Liver (tissue), 9 donors: Measurements from ENCODE around the gene GRIK2. TPM values are rescaled to one million over a fixed set of nuclear protein-coding genes. Genes with fewer than 3 reads are reported as not detected.

ENCODE experiments used
- DNase-seq: peaks from one replicate; pipeline ENCODE4 v3.0.0-alpha.2; 2017; ENCODE audit warnings: low spot score
- H3K27ac ChIP-seq, 2 donors: one replicate each; pipeline ENCODE4 v1.7.0; 2013; ENCODE audit warnings: inconsistent platforms in 2 of 2, low read length in 2 of 2, control low read depth in 1 of 2, low read depth in 1 of 2, mild to moderate bottlenecking in 1 of 2
- H3K27me3 ChIP-seq, 4 donors: one replicate each; pipeline versions ENCODE4 v1.6.1 to v1.7.0; 2013; ENCODE audit warnings: low read length in 3 of 4, inconsistent platforms in 1 of 4, mild to moderate bottlenecking in 1 of 4, moderate library complexity in 1 of 4; ENCODE audit not compliant: control insufficient read depth in 4 of 4, insufficient read depth in 4 of 4
- H3K36me3 ChIP-seq, 4 donors: one replicate each; pipeline versions ENCODE4 v1.6.1 to v1.7.0; 2013; ENCODE audit warnings: low read length in 3 of 4, mild to moderate bottlenecking in 3 of 4, low read depth in 1 of 4, moderate library complexity in 1 of 4; ENCODE audit not compliant: control insufficient read depth in 4 of 4, insufficient read depth in 3 of 4
- H3K4me1 ChIP-seq, 4 donors: one replicate each; pipeline versions ENCODE4 v1.6.1 to v1.7.0; 2013; ENCODE audit warnings: low read length in 3 of 4, mild to moderate bottlenecking in 3 of 4, moderate library complexity in 1 of 4; ENCODE audit not compliant: control insufficient read depth in 4 of 4, insufficient read depth in 4 of 4
- H3K4me3 ChIP-seq, 3 donors: one replicate each; pipeline versions ENCODE4 v1.6.1 to v1.7.0; 2013; ENCODE audit warnings: low read length in 3 of 3, control low read depth in 1 of 3, low read depth in 1 of 3, mild to moderate bottlenecking in 1 of 3
- H3K9ac ChIP-seq, 2 donors: one replicate each; pipeline ENCODE4 v1.7.0; 2013; ENCODE audit warnings: low read length in 2 of 2, mild to moderate bottlenecking in 2 of 2, moderate library complexity in 2 of 2, control low read depth in 1 of 2, low read depth in 1 of 2
- H3K9me3 ChIP-seq, 4 donors: one replicate each; pipeline versions ENCODE4 v1.6.1 to v1.7.0; 2013; ENCODE audit warnings: low read length in 3 of 4; ENCODE audit not compliant: control insufficient read depth in 4 of 4
- ATF3 ChIP-seq: IDR thresholded peaks from 2 replicates; pipeline ENCODE4 v1.6.1; 2016; ENCODE audit warnings: antibody characterized with exemption
- EGR1 ChIP-seq, 2 donors: IDR thresholded peaks; 2 replicates each; pipeline ENCODE4 v1.6.1; 2016 to 2018; ENCODE audit warnings: antibody characterized with exemption in 2 of 2, low read depth in 2 of 2
- FOXA1 ChIP-seq: IDR thresholded peaks from 2 replicates; pipeline ENCODE4 v1.6.1; 2016; ENCODE audit warnings: antibody characterized with exemption
- FOXA2 ChIP-seq: IDR thresholded peaks from 2 replicates; pipeline ENCODE4 v1.6.1; 2016; ENCODE audit warnings: antibody characterized with exemption
- GABPA ChIP-seq, 2 donors: IDR thresholded peaks in 1 of 2; conservative IDR thresholded peaks in 1 of 2; 2 replicates each; pipeline ENCODE4 v1.6.1; 2016; ENCODE audit warnings: antibody characterized with exemption in 2 of 2, mild to moderate bottlenecking in 1 of 2, moderate library complexity in 1 of 2
- HNF4A ChIP-seq, 2 donors: conservative IDR thresholded peaks; 2 replicates each; pipeline ENCODE4 v1.6.1; 2016; ENCODE audit warnings: antibody characterized with exemption in 2 of 2, mild to moderate bottlenecking in 2 of 2
- HNF4G ChIP-seq: IDR thresholded peaks from 2 replicates; pipeline ENCODE4 v1.6.1; 2016; ENCODE audit warnings: antibody characterized with exemption
- JUND ChIP-seq, 2 donors: IDR thresholded peaks; 2 replicates each; pipeline ENCODE4 v1.6.1; 2016; ENCODE audit warnings: antibody characterized with exemption in 2 of 2
- RAD21 ChIP-seq, 2 donors: IDR thresholded peaks; 2 replicates each; pipeline ENCODE4 v1.6.1; 2016; ENCODE audit warnings: antibody characterized with exemption in 2 of 2, mild to moderate bottlenecking in 2 of 2
- RXRA ChIP-seq, 2 donors: IDR thresholded peaks; 2 replicates each; pipeline ENCODE4 v1.6.1; 2017 to 2018; ENCODE audit warnings: antibody characterized with exemption in 2 of 2, mild to moderate bottlenecking in 1 of 2
- SP1 ChIP-seq: IDR thresholded peaks from 2 replicates; pipeline ENCODE4 v1.6.1; 2018; ENCODE audit warnings: antibody characterized with exemption, mild to moderate bottlenecking
- TAF1 ChIP-seq: conservative IDR thresholded peaks from 2 replicates; pipeline ENCODE4 v1.6.1; 2016; ENCODE audit warnings: antibody characterized with exemption, mild to moderate bottlenecking
- YY1 ChIP-seq: IDR thresholded peaks from 2 replicates; pipeline ENCODE4 v1.6.1; 2016; ENCODE audit warnings: antibody characterized with exemption, mild to moderate bottlenecking
- ZBTB33 ChIP-seq: IDR thresholded peaks from 2 replicates; pipeline ENCODE4 v1.6.1; 2016; ENCODE audit warnings: antibody characterized with exemption
- WGBS: extraction: QIAGEN DNeasy Blood & Tissue Kit; methylation state at CpG from one replicate; pipeline ENCODE4 v1.1.7; 2013; 5-methylcytosine and 5-hydroxymethylcytosine counted together
- polyA plus RNA-seq, 2 donors: library from polyadenylated mRNA; stranded (reverse) in 1 of 2; unstranded in 1 of 2; fragments of 200-250 nt in 1 of 2; fragments of >200 nt in 1 of 2; fragmentation: Nextera tagmentation in 1 of 2; extraction: Ambion mirVana in 1 of 2; gene quantifications; one replicate each; pipeline versions ENCODE4 v1.2.1 to v1.2.3, GENCODE V29; 2013 to 2015
- total RNA-seq, 2 donors: library from RNA; depleted of rRNA; stranded (reverse); fragments of >200 nt; gene quantifications; one replicate each; pipeline ENCODE4 v1.2.3, GENCODE V29; 2014
- TF ChIP-seq, protein P1 (sequence below): IDR thresholded peaks from 2 replicates; pipeline ENCODE4 v1.6.1; 2016; ENCODE audit warnings: antibody characterized with exemption, mild to moderate bottlenecking
- TF ChIP-seq, protein P2 (sequence below): fragments of 150-350 bp; IDR thresholded peaks from 2 replicates; pipeline ENCODE4 v1.5.1; 2017; ENCODE audit warnings: improper control_type of control experiment, low read depth, low read length; ENCODE audit not compliant: missing input control
- donor health status: healthy.
- donor health status: healthy.
- donor health status: healthy.
- donor health status: healthy.
- donor health status: healthy.

Gene GRIK2
- total and polyA plus RNA-seq, 4 donors, result 0.02 to 0.17 (median 0.05) TPM

GRCh38 chr6:101840100-101840499 lies 446.6 kb downstream of the GRIK2 start:
- Histone ChIP-seq H3K36me3 (no peaks in the 10 kb centered on the region), H3K4me1 (no peaks in the 10 kb centered on the region), H3K27ac (no peak overlapping the region), H3K4me3 (no peak overlapping the region), H3K27me3 (no peaks in the 10 kb centered on the region), H3K9me3 (no peaks in the 10 kb centered on the region), H3K9ac (no peak overlapping the region)
- TF ChIP-seq ATF3, result no peak
- TF ChIP-seq EGR1 (IDR thresholded peaks at IDR 0.05; ENCODE audit: low read depth in 2 of 2), result no peak
- no peak for TF ChIP-seq ZBTB33
- TF ChIP-seq HNF4A (conservative IDR thresholded peaks at IDR 0.05), result no peak
- no peak for TF ChIP-seq HNF4G
- no peak for TF ChIP-seq FOXA2
- TF ChIP-seq, protein P1, sequence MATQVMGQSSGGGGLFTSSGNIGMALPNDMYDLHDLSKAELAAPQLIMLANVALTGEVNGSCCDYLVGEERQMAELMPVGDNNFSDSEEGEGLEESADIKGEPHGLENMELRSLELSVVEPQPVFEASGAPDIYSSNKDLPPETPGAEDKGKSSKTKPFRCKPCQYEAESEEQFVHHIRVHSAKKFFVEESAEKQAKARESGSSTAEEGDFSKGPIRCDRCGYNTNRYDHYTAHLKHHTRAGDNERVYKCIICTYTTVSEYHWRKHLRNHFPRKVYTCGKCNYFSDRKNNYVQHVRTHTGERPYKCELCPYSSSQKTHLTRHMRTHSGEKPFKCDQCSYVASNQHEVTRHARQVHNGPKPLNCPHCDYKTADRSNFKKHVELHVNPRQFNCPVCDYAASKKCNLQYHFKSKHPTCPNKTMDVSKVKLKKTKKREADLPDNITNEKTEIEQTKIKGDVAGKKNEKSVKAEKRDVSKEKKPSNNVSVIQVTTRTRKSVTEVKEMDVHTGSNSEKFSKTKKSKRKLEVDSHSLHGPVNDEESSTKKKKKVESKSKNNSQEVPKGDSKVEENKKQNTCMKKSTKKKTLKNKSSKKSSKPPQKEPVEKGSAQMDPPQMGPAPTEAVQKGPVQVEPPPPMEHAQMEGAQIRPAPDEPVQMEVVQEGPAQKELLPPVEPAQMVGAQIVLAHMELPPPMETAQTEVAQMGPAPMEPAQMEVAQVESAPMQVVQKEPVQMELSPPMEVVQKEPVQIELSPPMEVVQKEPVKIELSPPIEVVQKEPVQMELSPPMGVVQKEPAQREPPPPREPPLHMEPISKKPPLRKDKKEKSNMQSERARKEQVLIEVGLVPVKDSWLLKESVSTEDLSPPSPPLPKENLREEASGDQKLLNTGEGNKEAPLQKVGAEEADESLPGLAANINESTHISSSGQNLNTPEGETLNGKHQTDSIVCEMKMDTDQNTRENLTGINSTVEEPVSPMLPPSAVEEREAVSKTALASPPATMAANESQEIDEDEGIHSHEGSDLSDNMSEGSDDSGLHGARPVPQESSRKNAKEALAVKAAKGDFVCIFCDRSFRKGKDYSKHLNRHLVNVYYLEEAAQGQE, result no peak
- TF ChIP-seq SP1, result no peak
- TF ChIP-seq, protein P2, sequence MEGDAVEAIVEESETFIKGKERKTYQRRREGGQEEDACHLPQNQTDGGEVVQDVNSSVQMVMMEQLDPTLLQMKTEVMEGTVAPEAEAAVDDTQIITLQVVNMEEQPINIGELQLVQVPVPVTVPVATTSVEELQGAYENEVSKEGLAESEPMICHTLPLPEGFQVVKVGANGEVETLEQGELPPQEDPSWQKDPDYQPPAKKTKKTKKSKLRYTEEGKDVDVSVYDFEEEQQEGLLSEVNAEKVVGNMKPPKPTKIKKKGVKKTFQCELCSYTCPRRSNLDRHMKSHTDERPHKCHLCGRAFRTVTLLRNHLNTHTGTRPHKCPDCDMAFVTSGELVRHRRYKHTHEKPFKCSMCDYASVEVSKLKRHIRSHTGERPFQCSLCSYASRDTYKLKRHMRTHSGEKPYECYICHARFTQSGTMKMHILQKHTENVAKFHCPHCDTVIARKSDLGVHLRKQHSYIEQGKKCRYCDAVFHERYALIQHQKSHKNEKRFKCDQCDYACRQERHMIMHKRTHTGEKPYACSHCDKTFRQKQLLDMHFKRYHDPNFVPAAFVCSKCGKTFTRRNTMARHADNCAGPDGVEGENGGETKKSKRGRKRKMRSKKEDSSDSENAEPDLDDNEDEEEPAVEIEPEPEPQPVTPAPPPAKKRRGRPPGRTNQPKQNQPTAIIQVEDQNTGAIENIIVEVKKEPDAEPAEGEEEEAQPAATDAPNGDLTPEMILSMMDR, result no peak
- TF ChIP-seq TAF1, result no peak
- no peak for TF ChIP-seq FOXA1
- TF ChIP-seq YY1, result no peak
- TF ChIP-seq RAD21 (IDR thresholded peaks at IDR 0.05), result no peak
- WGBS, result 94% methylated on average over 1 of the region's 1 CpG
- no peak for DNase-seq

DNA sequence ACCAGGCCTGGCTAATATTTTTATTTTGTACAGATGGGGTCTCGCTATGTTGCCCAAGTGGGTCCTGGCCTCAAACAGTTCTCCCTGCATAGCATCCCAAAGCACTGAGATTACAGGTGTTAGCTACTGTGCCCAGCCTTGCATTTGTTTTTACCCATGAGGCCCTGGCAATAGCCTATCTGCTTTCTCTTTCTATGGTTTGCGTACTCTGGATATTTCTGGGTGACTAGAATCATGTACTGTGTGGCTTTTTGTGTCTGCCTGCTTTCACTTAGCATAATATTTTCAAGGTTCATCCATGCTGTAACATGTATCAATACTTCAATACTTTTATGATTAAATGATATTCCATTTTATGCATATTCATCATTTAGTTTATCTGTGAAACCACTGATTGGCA lies 451.7 kb downstream of the GRIK2 start:
- H3K4me3 ChIP-seq, result no peak overlapping the region
- 49% methylated on average over 2 of the region's 2 CpGs for WGBS
- no peak overlapping the region for H3K9ac ChIP-seq
- no peaks in the 10 kb centered on the region for H3K36me3 ChIP-seq
- no peaks in the 10 kb centered on the region for H3K9me3 ChIP-seq
- no peaks in the 10 kb centered on the region for H3K4me1 ChIP-seq
- DNase-seq, result no peak
- H3K27me3 ChIP-seq, result no peaks in the 10 kb centered on the region
- no peak overlapping the region for H3K27ac ChIP-seq
- TF ChIP-seq RAD21 (IDR thresholded peaks at IDR 0.05) (no peak), JUND (IDR thresholded peaks at IDR 0.05) (no peak), FOXA1 (no peak), TAF1 (no peak), GABPA (IDR thresholded peaks at IDR 0.05 in 1 of 2, conservative IDR thresholded peaks at IDR 0.05 in 1 of 2) (no peak), YY1 (no peak), ZBTB33 (no peak), EGR1 (IDR thresholded peaks at IDR 0.05; ENCODE audit: low read depth in 2 of 2) (no peak), RXRA (IDR thresholded peaks at IDR 0.05) (no peak), HNF4G (no peak)
- TF ChIP-seq, protein P1, result no peak
- TF ChIP-seq, protein P2, result no peak
